ENCODE results near the gene CTDSPL. TPM values are rescaled to one million over a fixed set of nuclear protein-coding genes. Genes with fewer than 3 reads are reported as not detected.

Gene CTDSPL
- total RNA-seq, 2 donors from 2014 or later: 75.5 to 80.0 TPM

Small RNAs within 50 kb of the gene (microRNA-seq; reads per million reads assigned to microRNA genes)
- gene MIR26A1: 28.6 to 175 reads per million in 2 donors

Other genes starting within 250 kb of the CTDSPL start
- 100 to 1,000 TPM; 174 to 184 TPM for gene VILL, start 128.9 kb downstream of the CTDSPL start, total RNA-seq
- 100 to 1,000 TPM in 1 of 2 donors, 10 to 100 TPM in 1; 80.2 to 114 TPM for gene PLCD1, start 167.8 kb downstream of the CTDSPL start, total RNA-seq
- 1 to 10 TPM; 1.5 to 2.1 TPM for gene DLEC1, start 177.3 kb downstream of the CTDSPL start, total RNA-seq

All from left colon (tissue), 2 donors.